Measurements from ENCODE around the gene STK38. TPM values are rescaled to one million over a fixed set of nuclear protein-coding genes. Genes with fewer than 3 reads are reported as not detected.

STK38 gene
- total RNA-seq, 2 donors from 2014 or later = 23.1 to 23.2 TPM

GRCh38 chr6:36580184-36580526 lies 32.9 kb upstream of the STK38 start:
- no peak for DNase-seq (ENCODE audit: low spot score)
- no peaks in the 10 kb centered on the region for H3K36me3 ChIP-seq
- no peak for ATAC-seq (ENCODE audit: insufficient number of reproducible peaks, low FRiP score, low read depth)
- peaks cover 11 to 23% of the 10 kb centered on the region in 2 donors for H3K4me1 ChIP-seq (ENCODE audit: control insufficient read depth in 1 of 2, low read depth in 2 of 2)
- no peak for TF ChIP-seq CTCF (IDR thresholded peaks at IDR 0.05)
- H3K4me3 ChIP-seq = peak overlapping the region; percentile 41
- H3K27me3 ChIP-seq (replicated peaks; ENCODE audit: insufficient read depth) = no peaks in the 10 kb centered on the region
- peak overlapping the region in 1 of 2 donors; percentile 24 for H3K27ac ChIP-seq
- H3K9me3 ChIP-seq = no peaks in the 10 kb centered on the region

- peaks cover 11 to 23% of the 10 kb centered on the region in 2 donors for H3K4me1 ChIP-seq (ENCODE audit: control insufficient read depth in 1 of 2, low read depth in 2 of 2)
- H3K27me3 ChIP-seq (replicated peaks; ENCODE audit: insufficient read depth) = no peaks in the 10 kb centered on the region
- no peak overlapping the region for H3K4me3 ChIP-seq
- no peak for TF ChIP-seq CTCF (IDR thresholded peaks at IDR 0.05)
- no peak overlapping the region for H3K27ac ChIP-seq
- no peaks in the 10 kb centered on the region for H3K9me3 ChIP-seq
- H3K36me3 ChIP-seq = no peaks in the 10 kb centered on the region
- ATAC-seq (ENCODE audit: insufficient number of reproducible peaks, low FRiP score, low read depth) = no peak
- DNase-seq (ENCODE audit: low spot score) = no peak
Measured at GRCh38 chr6:36578431-36578830, 31.2 kb upstream of the STK38 start.

- Histone ChIP-seq H3K27me3 (replicated peaks; ENCODE audit: insufficient read depth) (no peaks in the 10 kb centered on the region), H3K4me3 (no peak overlapping the region), H3K9me3 (no peaks in the 10 kb centered on the region), H3K27ac (no peak overlapping the region), H3K4me1 (ENCODE audit: control insufficient read depth in 1 of 2, low read depth in 2 of 2) (peaks cover 11 to 23% of the 10 kb centered on the region in 2 donors), H3K36me3 (no peaks in the 10 kb centered on the region)
- DNase-seq (ENCODE audit: low spot score) = no peak
- no peak for ATAC-seq (ENCODE audit: insufficient number of reproducible peaks, low FRiP score, low read depth)
- TF ChIP-seq CTCF (IDR thresholded peaks at IDR 0.05) = no peak
Measured at GRCh38 chr6:36578030-36578429, 30.8 kb upstream of the STK38 start.

- Histone ChIP-seq H3K27ac (no peak overlapping the region), H3K36me3 (no peaks in the 10 kb centered on the region), H3K9me3 (no peaks in the 10 kb centered on the region), H3K4me3 (no peak overlapping the region), H3K4me1 (ENCODE audit: control insufficient read depth in 1 of 2, low read depth in 2 of 2) (peaks cover 11 to 23% of the 10 kb centered on the region in 2 donors), H3K27me3 (replicated peaks; ENCODE audit: insufficient read depth) (no peaks in the 10 kb centered on the region)
- no peak for TF ChIP-seq CTCF (IDR thresholded peaks at IDR 0.05)
- DNase-seq (ENCODE audit: low spot score) (no peak), ATAC-seq (ENCODE audit: insufficient number of reproducible peaks, low FRiP score, low read depth) (no peak)
Measured at GRCh38 chr6:36577301-36577700, 30.0 kb upstream of the STK38 start.

- TF ChIP-seq CTCF (IDR thresholded peaks at IDR 0.05) = no peak
- Histone ChIP-seq H3K36me3 (no peaks in the 10 kb centered on the region), H3K9me3 (no peaks in the 10 kb centered on the region), H3K27ac (no peak overlapping the region), H3K4me1 (ENCODE audit: control insufficient read depth in 1 of 2, low read depth in 2 of 2) (peaks cover 11 to 23% of the 10 kb centered on the region in 2 donors), H3K4me3 (no peak overlapping the region), H3K27me3 (replicated peaks; ENCODE audit: insufficient read depth) (no peaks in the 10 kb centered on the region)
- ATAC-seq (ENCODE audit: insufficient number of reproducible peaks, low FRiP score, low read depth) = no peak
- DNase-seq (ENCODE audit: low spot score) = no peak
Measured at GRCh38 chr6:36576578-36576977, 29.3 kb upstream of the STK38 start.

All from thoracic aorta (tissue), 2 donors.